BLaER1 treated with 17β-estradiol and CSF1 and Interleukin-3, amounts not matched to agents 10 nM and 100 nM (cell line): ENCODE data around the gene TEX2.

Experiments used
- H3K27ac ChIP-seq, 11 experiments: shearing (Covaris generic); formaldehyde crosslinking; 2 replicates each; pipeline ENCODE4 v1.8.1; 2022
- H3K27me3 ChIP-seq, 11 experiments: shearing (Covaris generic); formaldehyde crosslinking; 2 replicates each; pipeline ENCODE4 v1.8.1; 2022
- H3K36me3 ChIP-seq, 11 experiments: shearing (Covaris generic); formaldehyde crosslinking; 2 replicates each; pipeline ENCODE4 v1.8.1; 2022
- H3K4me1 ChIP-seq, 10 experiments: shearing (Covaris generic); formaldehyde crosslinking; 2 replicates each; pipeline ENCODE4 v1.8.1; 2022
- H3K4me2 ChIP-seq, 11 experiments: shearing (Covaris generic); formaldehyde crosslinking; 2 replicates each; pipeline ENCODE4 v1.8.1; 2022
- H3K4me3 ChIP-seq, 10 experiments: shearing (Covaris generic); formaldehyde crosslinking; 2 replicates each; pipeline ENCODE4 v1.8.1; 2022
- H3K9ac ChIP-seq, 11 experiments: shearing (Covaris generic); formaldehyde crosslinking; 2 replicates each; pipeline ENCODE4 v1.8.1; 2022
- H3K9me3 ChIP-seq, 11 experiments: shearing (Covaris generic); formaldehyde crosslinking; replicated peaks in 1 of 11; 2 replicates each; pipeline ENCODE4 v1.8.1; 2022
- H4K20me1 ChIP-seq, 11 experiments: shearing (Covaris generic); formaldehyde crosslinking; 2 replicates each; pipeline ENCODE4 v1.8.1; 2022
- Cebpa-rat ChIP-seq, 11 experiments: shearing (Covaris generic); IDR thresholded peaks; 2 replicates each; pipeline ENCODE4 v1.8.1; 2022

TEX2 gene, protein sequence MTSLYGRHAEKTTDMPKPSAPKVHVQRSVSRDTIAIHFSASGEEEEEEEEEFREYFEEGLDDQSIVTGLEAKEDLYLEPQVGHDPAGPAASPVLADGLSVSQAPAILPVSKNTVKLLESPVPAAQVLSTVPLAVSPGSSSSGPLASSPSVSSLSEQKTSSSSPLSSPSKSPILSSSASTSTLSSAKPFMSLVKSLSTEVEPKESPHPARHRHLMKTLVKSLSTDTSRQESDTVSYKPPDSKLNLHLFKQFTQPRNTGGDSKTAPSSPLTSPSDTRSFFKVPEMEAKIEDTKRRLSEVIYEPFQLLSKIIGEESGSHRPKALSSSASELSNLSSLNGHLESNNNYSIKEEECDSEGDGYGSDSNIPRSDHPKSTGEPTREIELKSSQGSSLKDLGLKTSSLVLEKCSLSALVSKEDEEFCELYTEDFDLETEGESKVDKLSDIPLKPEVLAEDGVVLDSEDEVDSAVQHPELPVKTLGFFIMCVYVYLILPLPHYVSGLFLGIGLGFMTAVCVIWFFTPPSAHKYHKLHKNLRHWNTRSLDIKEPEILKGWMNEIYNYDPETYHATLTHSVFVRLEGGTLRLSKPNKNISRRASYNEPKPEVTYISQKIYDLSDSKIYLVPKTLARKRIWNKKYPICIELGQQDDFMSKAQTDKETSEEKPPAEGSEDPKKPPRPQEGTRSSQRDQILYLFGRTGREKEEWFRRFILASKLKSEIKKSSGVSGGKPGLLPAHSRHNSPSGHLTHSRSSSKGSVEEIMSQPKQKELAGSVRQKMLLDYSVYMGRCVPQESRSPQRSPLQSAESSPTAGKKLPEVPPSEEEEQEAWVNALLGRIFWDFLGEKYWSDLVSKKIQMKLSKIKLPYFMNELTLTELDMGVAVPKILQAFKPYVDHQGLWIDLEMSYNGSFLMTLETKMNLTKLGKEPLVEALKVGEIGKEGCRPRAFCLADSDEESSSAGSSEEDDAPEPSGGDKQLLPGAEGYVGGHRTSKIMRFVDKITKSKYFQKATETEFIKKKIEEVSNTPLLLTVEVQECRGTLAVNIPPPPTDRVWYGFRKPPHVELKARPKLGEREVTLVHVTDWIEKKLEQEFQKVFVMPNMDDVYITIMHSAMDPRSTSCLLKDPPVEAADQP

DNA sequence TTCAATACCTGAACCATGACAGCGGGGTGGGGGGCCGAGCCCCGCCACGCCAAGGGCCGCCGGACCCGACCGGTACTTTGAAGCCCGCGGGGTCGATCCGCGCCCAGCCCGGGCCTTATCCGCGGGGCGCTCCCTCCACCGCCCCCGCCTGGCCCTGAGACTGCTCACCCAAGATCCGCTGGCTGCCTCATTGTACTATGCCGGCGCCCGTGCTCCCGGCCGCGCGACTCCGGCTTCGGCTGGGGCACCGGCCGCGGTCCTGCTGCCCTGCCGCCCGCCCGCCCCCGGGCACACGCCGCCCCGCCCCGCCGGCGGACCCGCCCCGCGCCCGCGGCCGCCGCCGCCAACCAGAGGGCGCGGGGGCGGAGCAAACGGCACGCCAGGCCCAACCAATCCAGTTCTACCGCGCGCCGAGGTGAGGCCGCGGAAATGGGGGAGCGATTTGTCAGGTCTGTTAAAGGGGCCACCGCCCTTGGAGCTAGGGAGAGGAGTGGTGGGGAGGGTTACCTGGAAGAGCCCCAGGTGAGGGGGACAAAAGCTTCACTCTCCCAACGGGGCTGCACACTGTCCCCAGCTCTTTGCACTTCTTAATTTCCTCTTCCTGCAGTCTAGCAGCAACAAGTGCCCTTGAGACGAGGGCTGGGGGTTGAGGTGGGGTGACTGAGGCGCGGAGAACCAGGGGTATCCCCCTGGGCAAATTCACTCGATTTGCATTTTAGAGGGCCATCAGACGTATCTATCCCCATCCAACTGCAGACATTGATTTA lies at the start of gene TEX2:
TSS of gene TEX2 (minus strand) at position 261 of the 767 bp plus-strand sequence. CDS start 49,043 bp downstream, outside the sequence.
- Histone ChIP-seq H3K4me3 (peak within 1 kb of the TSS; percentile 86 to 99 (median 96)), H3K9me3 (no peaks in the 10 kb centered on the region), H3K36me3 (no peaks in the 10 kb centered on the region), H4K20me1 (peaks cover 3 to 42% (median 36%) of the 10 kb centered on the region in 11 experiments; a peak in 17 of 22 replicates), H3K27me3 (no peaks in the 10 kb centered on the region; a peak in 2 of 22 replicates), H3K4me2 (peak within 1 kb of the TSS; percentile 86 to 99 (median 93)), H3K9ac (peak within 1 kb of the TSS; percentile 86 to 94 (median 90)), H3K4me1 (peaks cover 27 to 37% (median 32%) of the 10 kb centered on the region in 10 experiments), H3K27ac (peak within 1 kb of the TSS; percentile 68 to 87 (median 79))
- TF ChIP-seq Cebpa-rat (IDR thresholded peaks at IDR 0.05) = no peak

DNA sequence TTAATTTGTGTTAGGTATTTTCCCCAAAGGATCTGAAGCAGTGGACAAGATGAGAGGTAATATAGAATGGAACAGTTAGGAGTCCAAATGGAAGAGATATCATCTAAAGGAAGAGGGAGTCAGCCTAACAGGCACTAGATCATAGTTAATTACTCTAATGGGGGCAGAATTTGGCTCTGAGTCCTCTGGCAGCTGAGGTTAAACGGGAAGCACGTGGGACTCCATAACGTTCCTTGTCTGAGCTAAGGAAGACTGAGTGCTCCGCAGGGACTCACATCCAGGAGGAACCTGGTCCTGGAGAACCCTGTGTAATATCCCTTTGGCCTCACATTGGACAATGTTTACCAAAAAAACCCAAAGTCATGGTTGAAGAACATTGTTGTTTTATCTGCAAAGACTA lies 46.6 kb upstream of the TEX2 start:
- no peaks in the 10 kb centered on the region for H3K27me3 ChIP-seq
- no peak overlapping the region for H3K27ac ChIP-seq
- no peaks in the 10 kb centered on the region for H3K36me3 ChIP-seq
- TF ChIP-seq Cebpa-rat (IDR thresholded peaks at IDR 0.05) = no peak
- no peaks in the 10 kb centered on the region for H3K9me3 ChIP-seq
- H4K20me1 ChIP-seq = no peaks in the 10 kb centered on the region
- H3K4me1 ChIP-seq = 0 out of 20 replicates have a peak, but pooled peaks cover 0 to 5% (median 0%) of the 10 kb centered on the region in 10 experiments
- no peak overlapping the region for H3K9ac ChIP-seq
- no peak overlapping the region for H3K4me3 ChIP-seq
- no peak overlapping the region for H3K4me2 ChIP-seq

DNA sequence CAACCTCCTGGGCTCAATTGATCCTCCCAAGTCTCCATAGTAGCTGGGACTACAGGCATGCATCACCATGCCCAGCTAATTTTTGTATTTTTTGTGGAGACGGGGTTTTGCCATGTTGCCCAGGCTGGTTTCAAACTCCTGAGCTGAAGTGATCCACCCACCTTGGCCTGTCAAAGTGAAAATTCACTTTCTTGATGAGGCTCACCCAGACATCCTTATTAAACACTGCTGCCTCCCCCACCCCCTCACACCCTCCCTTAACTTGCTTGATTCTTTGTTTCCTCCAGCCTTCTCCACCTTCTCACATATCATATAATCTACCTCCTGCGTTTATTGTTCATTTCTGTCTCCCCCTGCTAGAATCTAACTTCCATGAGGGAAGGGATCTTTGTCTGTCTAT lies 46.0 kb upstream of the TEX2 start:
- H3K9ac ChIP-seq = no peak overlapping the region
- no peaks in the 10 kb centered on the region for H3K27me3 ChIP-seq
- H3K27ac ChIP-seq = no peak overlapping the region
- no peak for TF ChIP-seq Cebpa-rat (IDR thresholded peaks at IDR 0.05)
- H3K4me2 ChIP-seq = no peak overlapping the region
- no peak overlapping the region for H3K4me3 ChIP-seq
- H3K9me3 ChIP-seq = no peaks in the 10 kb centered on the region
- 0 out of 20 replicates have a peak, but pooled peaks cover 0 to 5% (median 0%) of the 10 kb centered on the region in 10 experiments for H3K4me1 ChIP-seq
- no peaks in the 10 kb centered on the region for H3K36me3 ChIP-seq
- H4K20me1 ChIP-seq = no peaks in the 10 kb centered on the region

DNA sequence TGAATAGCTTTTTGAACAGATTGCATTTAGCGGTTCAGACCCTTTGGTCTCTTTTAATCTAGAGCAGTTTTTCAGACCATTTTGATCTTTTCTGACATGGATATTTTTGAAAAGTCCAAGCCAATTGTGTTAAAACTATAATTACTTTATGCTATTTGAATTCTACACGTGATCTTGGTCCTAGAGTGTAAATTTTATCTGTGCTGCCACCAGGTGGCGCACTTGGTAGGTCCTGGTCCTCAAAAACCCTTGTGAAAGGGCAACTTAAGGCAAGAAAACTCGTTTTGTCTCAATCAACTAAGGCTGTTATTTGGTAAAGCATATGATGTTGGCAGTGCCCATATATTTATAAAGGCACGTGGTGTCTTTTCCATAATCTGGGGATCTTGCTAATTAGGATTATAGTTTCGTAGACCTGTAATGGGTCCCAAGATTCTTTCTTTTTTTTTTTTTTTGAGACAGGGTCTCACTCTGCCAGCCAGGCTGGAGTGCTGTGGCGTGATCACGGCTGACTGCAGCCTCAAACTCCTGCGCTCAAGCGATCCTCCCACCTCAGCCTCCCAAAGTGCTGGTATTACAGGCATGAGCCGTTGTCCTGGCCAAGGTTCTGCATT lies 43.9 kb upstream of the TEX2 start:
- 0 out of 20 replicates have a peak, but pooled peaks cover 0 to 5% (median 0%) of the 10 kb centered on the region in 10 experiments for H3K4me1 ChIP-seq
- no peak overlapping the region for H3K4me3 ChIP-seq
- H3K4me2 ChIP-seq = no peak overlapping the region
- H3K9me3 ChIP-seq = no peaks in the 10 kb centered on the region
- TF ChIP-seq Cebpa-rat (IDR thresholded peaks at IDR 0.05) = no peak
- H3K36me3 ChIP-seq = no peaks in the 10 kb centered on the region
- H3K27me3 ChIP-seq = no peaks in the 10 kb centered on the region
- H3K9ac ChIP-seq = no peak overlapping the region
- H4K20me1 ChIP-seq = no peaks in the 10 kb centered on the region
- no peak overlapping the region for H3K27ac ChIP-seq

DNA sequence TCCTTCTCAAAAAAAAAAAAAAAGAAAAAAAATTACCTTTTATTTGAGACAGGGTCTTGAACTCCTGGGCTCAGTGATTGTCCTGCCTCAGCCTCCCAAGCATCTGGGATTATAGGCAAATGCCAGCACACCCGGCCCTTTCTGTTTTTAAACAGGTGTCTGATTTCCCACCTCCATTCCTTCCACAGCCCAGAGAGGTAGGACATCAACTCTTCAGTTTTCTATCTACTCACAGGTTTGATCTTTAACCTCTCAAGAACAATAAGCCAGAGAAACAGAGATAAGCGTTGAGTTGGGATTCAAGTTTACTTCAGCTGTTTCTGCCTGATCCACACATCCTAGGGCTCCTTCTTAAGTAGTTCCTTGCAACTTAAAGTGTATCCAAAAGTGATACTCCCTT lies 41.5 kb upstream of the TEX2 start:
- Histone ChIP-seq H3K4me3 (no peak overlapping the region), H3K9ac (no peak overlapping the region), H3K27me3 (no peaks in the 10 kb centered on the region), H3K36me3 (no peaks in the 10 kb centered on the region), H3K4me1 (0 out of 20 replicates have a peak, but pooled peaks cover 0 to 5% (median 0%) of the 10 kb centered on the region in 10 experiments), H3K4me2 (no peak overlapping the region), H3K27ac (no peak overlapping the region), H3K9me3 (no peaks in the 10 kb centered on the region), H4K20me1 (no peaks in the 10 kb centered on the region)
- no peak for TF ChIP-seq Cebpa-rat (IDR thresholded peaks at IDR 0.05)

DNA sequence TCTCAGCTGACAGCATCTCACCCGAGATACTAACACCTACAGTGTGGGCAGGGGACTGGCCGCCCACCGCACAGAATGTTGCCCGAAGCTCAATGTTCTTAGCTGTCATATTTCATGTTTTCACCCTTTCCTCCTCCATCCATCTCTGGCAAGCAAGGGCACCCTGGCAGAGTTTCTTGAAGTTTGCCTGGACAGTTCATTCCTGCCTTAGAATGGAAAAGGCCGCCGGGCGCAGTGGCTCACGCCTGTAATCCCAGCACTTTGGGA lies 37.6 kb upstream of the TEX2 start:
- Histone ChIP-seq H3K36me3 (no peaks in the 10 kb centered on the region), H3K4me2 (no peak overlapping the region), H3K4me3 (no peak overlapping the region), H3K9me3 (no peaks in the 10 kb centered on the region), H3K27ac (no peak overlapping the region), H3K4me1 (peaks cover 0 to 9% (median 0%) of the 10 kb centered on the region in 10 experiments; a peak in 3 of 20 replicates), H4K20me1 (no peaks in the 10 kb centered on the region), H3K9ac (no peak overlapping the region), H3K27me3 (no peaks in the 10 kb centered on the region)
- TF ChIP-seq Cebpa-rat (IDR thresholded peaks at IDR 0.05) = no peak

DNA sequence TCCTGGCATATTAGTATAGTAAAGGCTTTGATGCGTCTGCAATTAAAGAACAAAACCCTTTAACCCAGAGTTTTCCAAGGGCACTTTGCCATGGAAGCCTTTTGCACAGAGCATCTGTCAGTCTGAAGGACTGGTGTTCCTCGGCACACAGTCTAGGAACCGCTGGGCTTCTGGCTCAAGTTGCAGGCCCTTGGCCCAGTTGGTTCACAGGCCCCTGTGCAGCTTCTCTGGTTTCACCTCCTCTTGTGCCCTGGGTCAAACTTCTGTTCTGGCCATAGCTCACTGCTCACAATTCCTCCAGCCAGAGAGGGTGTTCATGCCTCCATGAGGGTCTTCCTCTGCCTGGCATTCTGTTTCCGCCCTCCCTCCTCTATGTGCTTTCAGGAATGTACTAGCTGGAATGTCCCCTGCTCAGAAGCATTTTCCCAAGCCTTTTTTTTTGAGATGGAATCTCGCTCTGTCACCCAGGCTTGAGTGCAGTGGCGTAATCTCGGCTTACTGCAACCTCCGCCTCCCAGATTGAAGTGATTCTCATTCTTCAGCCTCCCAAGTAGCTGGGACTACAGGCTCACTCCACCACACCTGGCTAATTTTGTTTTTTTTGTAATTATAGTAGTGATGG lies 34.5 kb upstream of the TEX2 start:
- H3K27ac ChIP-seq = no peak overlapping the region
- H3K9me3 ChIP-seq = peaks cover 0 to 3% (median 0%) of the 10 kb centered on the region in 11 experiments; a peak in 1 of 22 replicates
- H4K20me1 ChIP-seq = no peaks in the 10 kb centered on the region
- H3K4me2 ChIP-seq = peak overlapping the region in 2 of 11 experiments; percentile 16 to 35; a peak in 2 of 22 replicates
- no peak overlapping the region for H3K9ac ChIP-seq
- no peak for TF ChIP-seq Cebpa-rat (IDR thresholded peaks at IDR 0.05)
- H3K27me3 ChIP-seq = no peaks in the 10 kb centered on the region
- peaks cover 0 to 9% (median 3%) of the 10 kb centered on the region in 10 experiments; a peak in 5 of 20 replicates for H3K4me1 ChIP-seq
- no peaks in the 10 kb centered on the region for H3K36me3 ChIP-seq
- no peak overlapping the region for H3K4me3 ChIP-seq

DNA sequence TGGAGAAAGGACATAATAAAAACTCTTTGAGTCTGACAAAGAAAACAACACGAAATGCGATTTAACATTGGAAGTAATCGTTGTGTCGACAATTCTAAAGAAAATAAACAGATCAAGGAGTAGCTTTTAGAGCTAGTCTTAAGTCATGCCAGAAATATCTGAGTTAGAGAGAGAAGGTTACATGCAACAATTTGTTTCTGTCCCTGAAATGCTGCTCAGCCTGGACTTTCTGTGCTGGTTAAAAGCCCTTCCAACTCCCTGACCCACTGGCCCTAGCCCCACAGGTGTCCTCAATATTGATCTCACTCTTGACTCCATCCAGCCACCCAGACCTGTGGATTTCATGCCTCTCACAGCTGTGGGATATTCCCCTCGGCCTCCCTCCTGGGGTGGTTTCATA lies 33.2 kb upstream of the TEX2 start:
- H3K36me3 ChIP-seq = no peaks in the 10 kb centered on the region
- TF ChIP-seq Cebpa-rat (IDR thresholded peaks at IDR 0.05) = no peak
- H3K27me3 ChIP-seq = no peaks in the 10 kb centered on the region
- peaks cover 0 to 9% (median 5%) of the 10 kb centered on the region in 10 experiments; a peak in 7 of 20 replicates for H3K4me1 ChIP-seq
- H4K20me1 ChIP-seq = no peaks in the 10 kb centered on the region
- no peak overlapping the region for H3K27ac ChIP-seq
- H3K9me3 ChIP-seq = peaks cover 5 to 9% (median 6%) of the 10 kb centered on the region in 11 experiments; a peak in 20 of 22 replicates
- H3K4me2 ChIP-seq = peak overlapping the region in 4 of 11 experiments; percentile 5 to 35 (median 23); a peak in 5 of 22 replicates
- no peak overlapping the region for H3K4me3 ChIP-seq
- no peak overlapping the region for H3K9ac ChIP-seq
